OCI-LY3 (cell line): ENCODE results near the gene ARMC2.

Experiments used
- CTCF ChIP-seq: fragments of 200-600, 300-600 bp; sonication (generic); IDR thresholded peaks from 2 replicates; pipeline ENCODE4 v1.5.1; 2014; ENCODE audit warnings: antibody characterized with exemption, low read length, low read depth
- EZH2phosphoT487 ChIP-seq: fragments of 200-600 bp; shearing (Covaris generic); IDR thresholded peaks from 2 replicates; pipeline ENCODE4 v1.6.1; 2018; ENCODE audit warnings: antibody characterized with exemption, mixed run types, low read depth

- peak; percentile 14; the same call in 1 of the 2 replicates for TF ChIP-seq CTCF
- TF ChIP-seq EZH2phosphoT487: no peak
Observed at GRCh38 chr6:108838101-108838717, 10.0 kb upstream of the ARMC2 start.
